GOT3 (cell line): ENCODE measurements around the gene SPATS1.
"Not testable (repeated sequence)": the region's sequence is repeated elsewhere in the genome, so short reads cannot be mapped to it uniquely, and the experiment has no call there.

ENCODE experiments used
- DNase-seq: peaks from one replicate; lab custom pipeline; 2025; ENCODE audit warnings: mixed read lengths; lab: John Stamatoyannopoulos, UW

SPATS1 gene

DNA sequence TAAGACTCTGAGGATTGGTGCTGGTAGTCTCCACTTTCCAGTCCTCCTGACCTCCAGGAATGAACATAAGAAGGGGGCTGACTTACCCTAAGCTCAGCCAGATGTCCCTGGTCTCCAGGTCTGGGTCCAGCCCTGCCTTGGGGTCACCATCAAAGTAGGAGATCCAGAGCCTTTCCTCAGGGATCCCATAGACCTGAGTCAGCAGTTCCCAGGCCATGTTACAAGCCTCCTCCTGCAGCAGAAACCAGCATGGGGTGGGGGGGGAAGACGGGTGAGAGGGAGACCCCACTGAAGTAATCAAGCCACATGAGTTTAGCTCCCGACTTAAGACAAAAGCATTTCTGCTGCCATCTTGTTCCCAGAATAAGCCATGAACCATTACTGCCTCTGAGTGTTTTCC lies 31.1 kb upstream of the SPATS1 start:
- DNase-seq: no peak

DNA sequence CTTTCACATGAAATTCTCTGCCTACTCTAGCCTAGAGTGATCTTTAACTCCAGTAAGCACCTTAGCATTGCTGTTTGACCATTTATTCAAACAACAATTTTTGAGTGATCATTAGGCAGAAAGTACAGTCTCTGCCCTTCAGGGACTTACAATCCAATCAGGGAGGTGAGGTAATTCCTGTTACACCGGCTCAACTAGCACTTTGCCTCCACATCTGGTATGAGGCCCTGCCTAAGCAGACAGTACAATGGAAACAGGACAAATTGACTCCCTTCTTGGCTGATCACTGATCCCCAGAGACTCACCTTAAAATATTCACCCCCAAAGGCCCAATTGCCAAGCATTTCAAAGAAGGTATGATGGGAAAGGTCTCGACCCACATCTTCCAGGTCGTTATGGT lies 30.7 kb upstream of the SPATS1 start:
- DNase-seq: no peak

DNA sequence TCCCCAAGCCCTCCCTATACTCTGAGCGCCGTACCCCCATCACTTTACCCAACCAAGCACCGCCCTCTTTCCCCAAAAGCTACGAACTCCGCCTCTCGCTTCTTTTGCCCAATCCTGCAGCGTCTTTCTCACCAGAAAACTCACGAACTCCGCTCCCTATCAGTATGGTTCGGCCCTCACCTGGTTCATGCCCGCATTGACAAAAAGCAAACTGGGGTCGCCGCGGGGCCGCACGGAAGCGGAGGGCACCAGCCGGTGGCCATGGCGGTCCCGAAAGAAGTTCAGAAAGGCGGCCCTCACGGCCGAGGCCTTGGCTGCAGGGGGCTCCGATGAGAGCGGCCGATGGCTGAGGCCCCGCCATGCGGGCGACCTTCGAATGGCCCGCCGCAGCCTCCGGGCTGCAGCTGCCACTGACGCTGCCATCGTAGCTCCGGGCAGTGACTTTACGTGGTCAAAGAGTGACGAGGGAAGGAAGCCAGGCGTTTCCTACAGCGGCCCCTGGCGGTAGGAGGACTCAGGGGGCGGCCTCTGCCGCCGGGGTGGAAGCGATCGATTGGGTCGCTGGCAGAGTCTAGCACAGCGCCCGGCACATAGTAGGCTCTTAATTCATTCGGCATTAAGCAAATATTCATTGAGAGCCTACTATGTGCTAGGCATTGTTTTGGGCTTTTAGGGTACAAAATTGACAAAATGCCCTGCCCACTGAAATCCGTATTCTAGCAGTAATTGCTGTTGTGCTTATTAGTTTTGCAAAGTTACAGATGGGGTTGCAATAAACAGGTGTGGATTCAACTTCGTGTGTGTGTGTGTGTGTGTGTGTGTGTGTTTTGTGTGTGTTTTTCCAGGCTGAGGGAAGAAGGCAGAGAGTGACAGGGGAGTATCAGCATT lies 29.3 kb upstream of the SPATS1 start, which contains the start of gene AARS2:
Gene AARS2 (minus strand): TSS at position 447 of the 888 bp plus-strand sequence. CDS start 24 bp downstream, at position 423.
- DNase-seq: peak; percentile 70

DNA sequence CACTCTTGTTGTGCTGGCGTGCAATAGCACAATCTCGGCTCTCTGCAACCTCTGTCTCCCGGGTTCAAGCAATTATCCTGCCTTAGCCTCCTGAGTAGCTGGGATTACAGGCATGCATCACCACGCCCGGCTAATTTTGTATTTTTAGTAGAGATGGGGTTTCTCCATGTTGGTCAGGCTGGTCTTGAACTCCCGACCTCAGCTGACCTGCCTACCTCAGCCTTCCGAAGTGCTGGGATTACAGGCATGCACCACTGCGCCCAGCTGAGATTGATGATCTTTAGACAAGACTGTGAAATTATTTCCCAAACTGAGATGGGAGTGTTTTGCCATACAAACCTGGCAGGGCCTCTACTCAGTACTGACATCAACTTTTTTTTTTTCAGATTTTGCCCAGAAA lies 27.8 kb upstream of the SPATS1 start:
- DNase-seq: not testable (repeated sequence)

DNA sequence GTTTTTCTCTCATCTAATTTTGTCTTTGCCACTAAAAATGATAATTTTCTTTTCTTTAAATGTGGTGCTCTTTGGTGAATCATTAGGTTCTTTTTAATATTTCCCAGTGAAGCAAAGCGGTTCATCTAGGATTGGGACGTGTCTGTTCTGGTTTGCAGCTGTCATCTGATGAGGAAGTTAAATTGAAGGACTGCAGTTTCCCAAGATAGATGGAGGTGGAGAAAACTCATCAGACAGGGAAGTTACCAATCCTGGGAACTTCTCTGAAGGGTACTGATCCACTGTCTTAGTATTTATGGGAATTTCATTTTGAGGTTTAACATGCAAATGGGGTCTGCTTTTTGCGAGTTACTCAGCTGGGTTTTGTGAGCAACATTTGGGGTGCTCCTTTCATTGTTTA lies 26.9 kb upstream of the SPATS1 start:
- DNase-seq: no peak

DNA sequence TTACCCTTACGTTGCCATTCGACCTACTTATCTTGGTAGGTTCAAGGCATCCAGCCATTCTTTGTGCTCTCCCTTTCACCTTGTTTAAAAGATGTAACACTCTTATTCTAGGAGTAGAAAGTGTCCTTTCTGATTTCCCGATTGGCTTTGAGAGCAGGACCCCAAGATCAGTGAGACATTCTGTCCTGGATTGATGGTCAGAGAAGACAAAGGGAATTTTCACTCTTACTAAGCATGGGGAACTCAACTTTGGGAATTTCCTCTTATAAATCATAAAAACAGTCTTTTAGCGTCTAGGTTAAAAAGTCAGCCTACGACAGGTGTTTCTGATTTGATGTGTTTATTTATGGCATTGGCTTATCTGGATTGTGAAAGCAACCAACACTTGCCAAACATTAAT lies 26.5 kb upstream of the SPATS1 start:
- no peak for DNase-seq

DNA sequence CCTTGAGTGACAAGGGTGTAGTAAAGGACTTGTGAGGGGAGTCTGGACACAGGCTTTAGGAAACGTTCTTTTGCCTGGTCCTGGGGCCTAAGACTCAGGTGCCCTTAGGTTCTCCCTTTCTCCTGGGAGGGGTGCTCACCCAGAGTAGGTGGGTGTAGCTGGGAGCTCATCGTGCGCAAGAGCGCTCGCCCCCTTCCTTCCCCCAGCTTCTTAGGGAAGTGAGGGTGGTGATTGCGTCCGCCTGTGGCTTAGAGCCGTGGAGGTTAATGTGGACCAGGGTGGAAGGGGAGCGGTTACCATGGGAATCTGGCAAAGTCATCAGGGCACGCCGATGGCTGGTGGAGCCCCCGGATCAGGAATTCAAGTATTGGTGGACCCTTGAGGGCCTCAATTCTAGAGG lies 26.0 kb upstream of the SPATS1 start:
- no peak for DNase-seq

DNA sequence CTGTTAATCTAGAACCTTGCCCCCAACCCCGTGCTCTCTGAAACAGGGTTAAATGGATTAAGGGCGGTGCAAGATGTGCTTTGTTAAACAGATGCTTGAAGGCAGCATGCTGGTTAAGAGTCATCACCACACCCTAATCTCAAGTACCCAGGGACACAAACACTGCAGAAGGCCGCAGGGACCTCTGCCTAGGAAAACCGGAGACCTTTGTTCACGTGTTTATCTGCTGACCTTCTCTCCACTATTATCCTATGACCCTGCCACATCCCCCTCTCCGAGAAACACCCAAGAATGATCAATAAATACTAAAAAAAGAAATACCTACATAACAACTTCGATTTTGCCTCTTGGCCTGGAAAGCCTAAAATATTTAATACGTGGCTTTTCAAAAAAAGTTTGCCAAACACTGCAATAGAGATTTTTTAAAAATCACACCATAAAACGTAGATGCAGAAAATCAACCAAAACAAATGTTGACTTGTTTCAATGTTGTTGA lies 25.3 kb upstream of the SPATS1 start:
- DNase-seq: not testable (repeated sequence)

DNA sequence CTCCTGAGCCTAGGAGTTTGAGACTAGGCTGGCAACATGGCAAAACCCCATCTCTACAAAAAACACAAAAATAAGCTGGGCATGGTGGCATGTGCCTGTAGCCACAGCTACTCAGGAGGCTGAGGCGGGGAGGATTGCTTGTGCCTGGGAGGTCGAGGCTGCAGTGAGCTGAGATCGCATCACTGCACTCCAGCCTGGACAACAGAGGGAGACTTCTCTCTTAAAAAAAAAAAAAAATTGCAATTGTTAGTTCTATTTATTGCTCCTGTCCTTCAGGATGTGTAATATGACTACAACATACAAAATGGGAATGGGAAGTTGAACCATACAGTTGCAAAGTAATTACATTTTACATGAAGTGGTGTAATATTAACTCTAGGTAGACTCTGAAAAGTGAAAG lies 21.2 kb upstream of the SPATS1 start:
- DNase-seq: no peak

DNA sequence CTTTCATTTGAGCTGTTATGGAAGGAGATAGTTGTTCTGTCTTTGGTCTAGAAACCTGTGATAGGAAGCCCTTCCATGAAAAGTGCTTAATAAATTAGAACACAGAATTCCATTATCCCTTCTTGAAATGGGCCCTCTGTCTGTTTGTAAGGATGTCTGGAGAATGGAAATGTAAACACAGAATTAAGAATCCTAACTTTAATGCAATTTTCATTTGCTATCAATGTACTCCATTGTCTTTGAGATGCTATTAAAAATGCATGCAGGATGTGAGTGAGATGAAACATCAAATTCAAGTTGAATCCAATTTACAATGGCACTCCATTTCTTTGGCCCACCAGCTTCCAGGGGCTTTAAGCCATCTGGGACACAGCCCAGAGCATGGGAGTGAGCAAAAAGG lies 15.4 kb upstream of the SPATS1 start:
- DNase-seq: no peak

DNA sequence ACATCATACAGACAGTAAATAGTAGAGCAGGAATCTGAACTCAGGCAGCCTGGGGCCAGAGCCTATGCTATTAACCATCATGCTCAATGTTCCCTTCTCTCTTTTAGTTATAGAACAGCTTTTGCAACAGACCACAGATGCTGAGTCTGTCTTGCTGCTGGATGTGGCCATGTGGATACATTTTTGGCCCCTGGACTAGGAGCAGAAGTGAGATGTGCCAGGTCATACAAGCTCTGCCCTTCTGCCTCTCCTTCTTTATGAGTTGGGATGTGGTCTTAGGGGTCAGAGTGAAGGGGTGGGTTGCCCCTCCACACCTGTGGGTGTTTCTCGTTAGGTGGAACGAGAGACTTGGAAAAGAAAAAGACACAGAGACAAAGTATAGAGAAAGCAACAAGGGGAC lies 14.7 kb upstream of the SPATS1 start:
- DNase-seq: no peak

DNA sequence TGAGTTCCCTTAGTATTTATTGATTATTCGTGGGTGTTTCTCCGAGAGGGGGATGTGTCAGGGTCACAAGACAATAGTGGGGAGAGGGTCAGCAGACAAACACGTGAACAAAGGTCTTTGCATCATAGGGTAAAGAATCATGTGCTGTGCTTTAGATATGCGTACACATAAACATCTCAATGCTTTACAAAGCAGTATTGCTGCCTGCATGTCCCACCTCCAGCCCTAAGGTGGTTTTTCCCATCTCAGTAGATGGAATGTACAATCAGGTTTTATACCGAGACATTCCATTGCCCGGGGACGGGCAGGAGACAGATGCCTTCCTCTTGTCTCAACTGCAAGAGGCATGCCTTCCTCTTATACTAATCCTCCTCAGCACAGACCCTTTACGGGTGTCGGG lies 14.2 kb upstream of the SPATS1 start:
- not testable (repeated sequence) for DNase-seq

DNA sequence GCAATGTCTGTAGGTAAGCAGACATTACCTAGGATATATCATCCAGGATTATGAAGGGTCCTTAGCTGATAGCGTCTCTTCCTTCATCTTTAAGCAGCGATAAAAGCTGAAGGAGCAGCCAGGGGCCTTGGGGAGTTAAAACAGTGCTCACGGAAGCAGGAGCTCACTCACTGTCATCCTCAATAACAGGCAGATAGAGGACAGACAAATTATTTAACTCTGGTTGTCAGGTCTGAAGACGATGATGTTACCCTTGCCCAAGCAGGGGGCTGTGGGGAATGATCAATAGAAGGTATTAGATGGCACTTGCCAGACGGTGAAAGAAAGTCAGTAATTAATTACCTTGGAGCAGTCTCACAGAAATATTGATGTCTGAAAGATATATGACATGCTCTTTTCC lies 12.6 kb upstream of the SPATS1 start:
- DNase-seq: no peak

DNA sequence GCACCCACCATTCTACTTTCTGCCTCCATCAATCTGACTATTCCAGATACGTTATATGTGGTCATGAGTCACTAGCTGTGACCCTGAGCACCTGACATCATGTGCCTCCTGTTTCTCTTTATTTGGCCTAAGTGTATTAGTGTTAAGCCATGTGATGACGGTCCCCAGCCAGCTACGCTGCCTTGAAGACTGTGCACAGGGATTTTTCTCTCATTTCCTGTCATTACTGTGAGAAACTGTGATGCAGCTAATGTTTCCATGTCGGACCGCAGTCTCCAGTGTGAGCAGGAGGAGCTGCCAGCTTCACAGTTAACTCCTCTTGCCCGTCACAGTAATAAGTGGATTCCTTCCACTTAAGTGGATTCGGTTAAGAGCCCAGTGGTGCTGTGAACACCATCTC lies 9.9 kb upstream of the SPATS1 start:
- no peak for DNase-seq

DNA sequence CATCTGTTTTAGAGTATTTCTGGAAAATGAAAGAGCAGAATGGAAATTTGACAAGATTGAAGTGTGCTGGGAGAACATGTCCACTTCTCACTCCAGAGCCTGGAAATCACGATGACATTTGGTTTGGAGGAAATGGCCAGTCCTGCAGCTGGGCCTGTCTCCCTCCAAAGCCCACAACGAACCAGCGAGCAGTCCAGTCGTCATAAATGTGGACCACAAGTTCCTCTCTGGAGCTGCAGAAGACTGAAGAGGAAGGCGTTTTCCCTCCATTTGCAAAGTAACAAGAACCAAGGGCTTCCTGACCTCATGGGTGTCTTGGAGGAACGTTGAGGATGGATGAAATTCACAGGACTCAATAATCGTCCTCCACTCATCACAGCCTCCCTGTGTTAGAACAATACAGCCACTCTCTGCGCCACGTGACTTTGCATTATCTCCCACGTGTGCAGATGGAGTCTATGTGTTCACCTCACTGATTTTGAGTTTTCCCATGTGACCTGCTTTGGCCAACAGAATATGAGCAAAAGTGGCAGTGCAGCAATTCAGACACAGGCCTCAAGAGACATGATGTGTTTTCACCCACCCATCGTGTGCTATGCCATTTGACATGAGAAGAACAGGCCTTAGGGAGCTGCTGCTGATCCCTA lies 9.1 kb upstream of the SPATS1 start:
- DNase-seq: no peak

DNA sequence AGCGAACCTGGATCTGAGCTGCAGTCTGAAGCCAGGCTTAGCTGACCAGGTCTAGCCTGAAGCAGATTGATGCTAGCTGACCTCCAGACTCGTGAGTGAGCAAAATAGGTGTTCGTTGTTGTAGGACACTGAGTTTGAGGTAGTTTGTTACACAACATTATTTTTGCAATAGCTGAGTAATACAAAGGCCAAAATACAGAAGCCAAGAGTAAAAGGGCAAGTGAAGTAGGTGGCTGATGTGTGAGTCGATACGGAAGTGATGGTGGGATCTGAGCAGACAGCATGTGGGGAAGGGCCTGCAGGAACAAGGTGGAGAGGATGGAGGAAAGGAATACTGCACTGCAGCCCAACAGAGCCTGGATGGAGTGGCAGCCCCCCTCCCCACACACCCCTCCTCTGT lies 8.5 kb upstream of the SPATS1 start:
- DNase-seq: no peak

DNA sequence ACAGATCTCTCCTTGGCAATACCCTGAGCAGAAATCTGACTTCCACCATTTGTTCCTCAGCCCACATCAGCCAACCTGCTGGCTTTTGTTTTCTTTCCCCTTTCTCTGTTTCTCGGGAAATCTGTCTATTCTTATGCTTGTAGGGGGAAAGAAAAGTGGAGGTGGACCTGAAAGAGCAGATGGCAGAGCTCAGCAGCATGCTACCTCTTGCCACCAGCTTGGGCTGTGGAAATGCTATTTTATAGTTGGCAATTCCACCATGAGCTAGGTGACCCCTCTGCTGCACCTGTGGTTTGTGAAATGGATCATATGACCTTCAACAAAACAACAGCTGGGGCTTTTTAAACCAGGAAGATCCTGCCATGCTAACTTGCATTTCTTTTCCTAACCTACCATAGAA lies 6.8 kb upstream of the SPATS1 start:
- DNase-seq: no peak

DNA sequence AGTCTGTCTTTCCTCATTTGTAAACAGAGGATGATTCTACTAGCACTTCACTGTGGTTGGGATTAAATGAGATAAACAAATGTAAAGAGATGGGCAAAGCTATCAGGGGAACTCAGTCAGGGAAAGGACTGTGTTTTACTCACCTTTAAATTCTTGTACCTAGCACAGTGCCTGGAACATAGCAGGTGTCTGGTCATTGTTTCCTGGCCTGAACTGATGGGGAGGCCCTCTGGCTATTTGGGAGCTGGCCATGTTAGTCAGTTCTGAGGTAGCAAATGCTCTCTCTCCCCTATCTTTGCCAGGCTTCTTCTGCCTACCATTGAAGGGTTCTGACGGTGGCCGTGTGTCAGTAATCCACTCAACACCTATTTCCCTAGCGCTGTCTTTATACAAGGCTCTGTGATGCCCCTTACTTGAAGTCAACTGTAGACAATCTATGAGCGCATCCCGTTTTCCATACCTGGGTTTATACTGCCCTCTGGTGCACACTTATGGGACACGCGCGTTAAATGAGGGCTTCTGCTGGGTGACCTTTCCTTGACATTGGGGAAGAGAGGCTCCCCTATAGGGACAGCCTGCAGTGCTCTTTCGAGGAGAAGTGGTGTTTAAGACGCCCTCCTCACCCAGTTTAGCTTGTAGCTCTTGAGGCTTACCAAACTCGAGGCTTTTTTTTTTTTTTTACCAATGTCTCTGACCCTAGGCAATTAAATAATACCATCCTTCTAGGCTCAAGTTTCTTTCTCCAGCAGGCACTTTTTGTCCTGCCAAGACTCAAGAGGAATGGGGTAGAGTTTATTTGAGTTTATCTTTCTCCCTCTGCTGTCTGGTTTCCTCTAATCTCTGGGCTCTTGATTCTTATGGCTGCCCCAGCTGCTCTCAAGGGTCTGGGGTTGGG lies 4.0 kb upstream of the SPATS1 start:
- DNase-seq: no peak

DNA sequence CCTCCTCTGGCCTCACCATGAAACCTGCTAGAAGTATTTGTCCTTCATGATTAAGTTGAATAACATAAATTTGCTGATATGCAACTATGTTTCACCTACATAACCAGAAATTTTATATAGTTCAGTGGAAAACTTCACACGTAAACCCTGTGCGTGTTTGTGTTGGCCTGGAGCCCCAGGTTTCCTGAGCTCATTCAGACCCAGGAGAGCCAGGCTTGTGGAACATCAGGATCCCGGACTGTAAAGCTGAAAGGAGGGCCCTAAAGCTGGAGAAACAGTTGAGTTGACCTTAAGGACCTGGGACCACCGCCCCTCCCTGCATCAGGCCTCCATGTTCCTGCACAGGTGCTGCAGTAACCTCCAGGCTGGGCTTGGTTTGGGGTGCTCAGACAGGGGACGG lies 3.1 kb upstream of the SPATS1 start:
- DNase-seq: no peak

DNA sequence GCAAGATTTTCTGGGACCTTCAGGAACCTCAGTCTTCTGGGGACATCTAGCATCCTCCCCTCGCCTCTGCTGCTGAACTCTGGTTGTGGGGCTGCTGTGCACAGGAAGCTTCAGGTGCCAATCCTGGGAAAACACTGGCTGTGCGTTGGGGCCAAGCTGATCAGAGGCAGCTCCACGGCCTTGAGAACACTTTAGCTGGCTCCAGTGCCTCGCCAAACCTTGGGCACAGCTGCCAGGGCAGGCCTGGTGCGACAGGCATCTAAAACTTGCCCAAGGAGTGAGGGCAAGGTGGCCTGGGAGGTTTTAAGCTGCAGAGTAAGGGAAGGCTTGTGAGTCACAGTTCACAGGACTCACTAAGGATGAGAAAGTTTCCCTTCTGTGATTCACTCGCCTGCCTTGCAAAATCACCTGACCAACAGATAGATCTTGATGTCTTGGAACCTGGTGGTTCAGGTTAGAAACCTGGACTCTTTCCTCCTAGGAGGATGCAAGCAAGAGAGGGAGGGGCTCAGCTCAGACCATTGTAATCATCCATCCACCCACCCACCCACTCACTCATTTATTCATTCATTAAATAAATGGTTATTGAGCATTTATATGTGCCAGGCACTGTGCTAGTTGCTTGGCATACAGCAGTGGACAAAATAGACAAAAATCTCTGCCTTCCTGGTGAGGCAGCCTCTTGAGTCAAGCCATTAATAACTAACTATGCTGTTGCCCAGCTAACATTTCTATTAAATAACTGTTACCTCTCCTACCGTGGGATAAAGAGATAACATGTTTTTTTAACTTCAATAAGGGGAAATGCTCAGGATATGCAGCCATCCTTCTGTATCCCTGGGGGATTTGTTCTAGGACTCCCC lies 2.5 kb upstream of the SPATS1 start:
- DNase-seq: no peak
